HepG2 (cell line): Measurements from ENCODE around the gene TEX261. TPM values are rescaled to one million over a fixed set of nuclear protein-coding genes. Genes with fewer than 3 reads are reported as not detected.

Experiments
- CEBPB ChIP-seq: IDR thresholded peaks from 2 replicates; pipeline ENCODE4 v1.6.1; 2011; ENCODE audit warnings: low read depth, low read length, improper control_type of control experiment, borderline replicate concordance
- HNF4G ChIP-seq, 2 experiments: sonication (generic) in 1 of 2; formaldehyde crosslinking in 1 of 2; IDR thresholded peaks; 2 replicates each; pipeline versions ENCODE4 v1.4.0 to v1.6.1; 2011 to 2020; ENCODE audit warnings: borderline replicate concordance in 2 of 2, low read depth in 2 of 2, mild to moderate bottlenecking in 2 of 2, low read length in 1 of 2, missing genetic modification reagents in 1 of 2, moderate library complexity in 1 of 2
- KDM4B ChIP-seq: sonication (generic); formaldehyde crosslinking; IDR thresholded peaks from 2 replicates; pipeline ENCODE4 v1.4.0; 2020; ENCODE audit warnings: missing genetic modification reagents
- KDM6A ChIP-seq: IDR thresholded peaks from 2 replicates; pipeline ENCODE4 v1.6.1; 2016; ENCODE audit warnings: low read depth
- NR2F1 ChIP-seq, 2 experiments: fragments of 450-650 bp in 1 of 2; formaldehyde crosslinking in 1 of 2; IDR thresholded peaks; 2 replicates each; pipeline versions ENCODE4 v1.5.0 to v1.6.1; 2016 to 2020; ENCODE audit warnings: mild to moderate bottlenecking in 1 of 2, missing compliant biosample characterization in 1 of 2, missing genetic modification reagents in 1 of 2, moderate library complexity in 1 of 2
- RAD51 ChIP-seq: fragments of 450-650 bp; IDR thresholded peaks from 2 replicates; pipeline ENCODE4 v1.6.1; 2016; ENCODE audit warnings: borderline replicate concordance
- ZFX ChIP-seq: sonication (generic); formaldehyde crosslinking; IDR thresholded peaks from 2 replicates; pipeline ENCODE4 v1.4.0; 2020; ENCODE audit warnings: mild to moderate bottlenecking, low read depth, missing genetic modification reagents, moderate library complexity
- ZNF33A ChIP-seq: sonication (generic); formaldehyde crosslinking; IDR thresholded peaks from 2 replicates; pipeline ENCODE4 v1.5.1; 2020; ENCODE audit warnings: missing genetic modification reagents, mild to moderate bottlenecking, moderate library complexity, borderline replicate concordance
- ZNF569 ChIP-seq: sonication (generic); formaldehyde crosslinking; IDR thresholded peaks from 2 replicates; pipeline ENCODE4 v1.5.0; 2020; ENCODE audit warnings: mild to moderate bottlenecking, missing genetic modification reagents, moderate library complexity, borderline replicate concordance
- ZNF687 ChIP-seq: sonication (generic); formaldehyde crosslinking; IDR thresholded peaks from 2 replicates; pipeline ENCODE4 v1.5.1; 2020; ENCODE audit warnings: mild to moderate bottlenecking, missing genetic modification reagents, moderate library complexity
- polyA plus RNA-seq, 8 experiments: library from polyadenylated mRNA; depleted of rRNA in 3 of 8; stranded (reverse) in 7 of 8; unstranded in 1 of 8; fragments of >200 nt; fragmentation: Illumina TruSeq in 4 of 8; extraction: Trizol in 4 of 8; gene quantifications; 2 replicates each; pipeline versions ENCODE4 v1.2.1 to v1.2.3, GENCODE V29; 2011 to 2016; ENCODE audit warnings: low read depth in 4 of 8, missing spikeins in 1 of 8, mixed read lengths in 1 of 8; ENCODE audit not compliant: insufficient read depth in 1 of 8
- total RNA-seq, 5 experiments: library from RNA; depleted of rRNA; stranded (reverse); fragments of >200 nt; fragmentation: Illumina TruSeq; extraction: Trizol; gene quantifications; 2 replicates each; pipeline ENCODE4 v1.2.3, GENCODE V29; 2016; ENCODE audit warnings: low read depth in 1 of 5
- TF ChIP-seq, protein P1 (sequence below): sonication (generic); formaldehyde crosslinking; IDR thresholded peaks from 2 replicates; pipeline ENCODE4 v1.5.1; 2020; ENCODE audit warnings: missing genetic modification reagents, mild to moderate bottlenecking, borderline replicate concordance
- TF ChIP-seq, protein P2 (sequence below): sonication (generic); formaldehyde crosslinking; IDR thresholded peaks from 2 replicates; pipeline ENCODE4 v1.5.1; 2020; ENCODE audit warnings: missing genetic modification reagents, mild to moderate bottlenecking, borderline replicate concordance
- TF ChIP-seq, protein P3 (sequence below): sonication (generic); formaldehyde crosslinking; conservative IDR thresholded peaks from 2 replicates; pipeline ENCODE4 v1.8.0; 2022; ENCODE audit warnings: mild to moderate bottlenecking, moderate library complexity, missing genetic modification reagents

TEX261 gene
- total and polyA plus RNA-seq, 2 of the 13 experiments (the other 11 are each of a cell fraction or from before 2014, with no cell fraction given) = 43.8 to 78.7 TPM

- TF ChIP-seq, protein P1, sequence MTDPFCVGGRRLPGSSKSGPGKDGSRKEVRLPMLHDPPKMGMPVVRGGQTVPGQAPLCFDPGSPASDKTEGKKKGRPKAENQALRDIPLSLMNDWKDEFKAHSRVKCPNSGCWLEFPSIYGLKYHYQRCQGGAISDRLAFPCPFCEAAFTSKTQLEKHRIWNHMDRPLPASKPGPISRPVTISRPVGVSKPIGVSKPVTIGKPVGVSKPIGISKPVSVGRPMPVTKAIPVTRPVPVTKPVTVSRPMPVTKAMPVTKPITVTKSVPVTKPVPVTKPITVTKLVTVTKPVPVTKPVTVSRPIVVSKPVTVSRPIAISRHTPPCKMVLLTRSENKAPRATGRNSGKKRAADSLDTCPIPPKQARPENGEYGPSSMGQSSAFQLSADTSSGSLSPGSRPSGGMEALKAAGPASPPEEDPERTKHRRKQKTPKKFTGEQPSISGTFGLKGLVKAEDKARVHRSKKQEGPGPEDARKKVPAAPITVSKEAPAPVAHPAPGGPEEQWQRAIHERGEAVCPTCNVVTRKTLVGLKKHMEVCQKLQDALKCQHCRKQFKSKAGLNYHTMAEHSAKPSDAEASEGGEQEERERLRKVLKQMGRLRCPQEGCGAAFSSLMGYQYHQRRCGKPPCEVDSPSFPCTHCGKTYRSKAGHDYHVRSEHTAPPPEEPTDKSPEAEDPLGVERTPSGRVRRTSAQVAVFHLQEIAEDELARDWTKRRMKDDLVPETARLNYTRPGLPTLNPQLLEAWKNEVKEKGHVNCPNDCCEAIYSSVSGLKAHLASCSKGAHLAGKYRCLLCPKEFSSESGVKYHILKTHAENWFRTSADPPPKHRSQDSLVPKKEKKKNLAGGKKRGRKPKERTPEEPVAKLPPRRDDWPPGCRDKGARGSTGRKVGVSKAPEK = no peak
- peak; percentile 31 for TF ChIP-seq ZNF687 (CRISPR knock-in tag)
- TF ChIP-seq RAD51 = no peak
- no peak for TF ChIP-seq CEBPB
- TF ChIP-seq, protein P2, sequence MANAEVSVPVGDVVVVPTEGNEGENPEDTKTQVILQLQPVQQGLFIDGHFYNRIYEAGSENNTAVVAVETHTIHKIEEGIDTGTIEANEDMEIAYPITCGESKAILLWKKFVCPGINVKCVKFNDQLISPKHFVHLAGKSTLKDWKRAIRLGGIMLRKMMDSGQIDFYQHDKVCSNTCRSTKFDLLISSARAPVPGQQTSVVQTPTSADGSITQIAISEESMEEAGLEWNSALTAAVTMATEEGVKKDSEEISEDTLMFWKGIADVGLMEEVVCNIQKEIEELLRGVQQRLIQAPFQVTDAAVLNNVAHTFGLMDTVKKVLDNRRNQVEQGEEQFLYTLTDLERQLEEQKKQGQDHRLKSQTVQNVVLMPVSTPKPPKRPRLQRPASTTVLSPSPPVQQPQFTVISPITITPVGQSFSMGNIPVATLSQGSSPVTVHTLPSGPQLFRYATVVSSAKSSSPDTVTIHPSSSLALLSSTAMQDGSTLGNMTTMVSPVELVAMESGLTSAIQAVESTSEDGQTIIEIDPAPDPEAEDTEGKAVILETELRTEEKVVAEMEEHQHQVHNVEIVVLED (CRISPR knock-in tag) = no peak
- TF ChIP-seq ZNF33A (CRISPR knock-in tag) = no peak
- no peak for TF ChIP-seq KDM4B
- TF ChIP-seq ZNF569 (CRISPR knock-in tag) = no peak
- TF ChIP-seq, protein P3, sequence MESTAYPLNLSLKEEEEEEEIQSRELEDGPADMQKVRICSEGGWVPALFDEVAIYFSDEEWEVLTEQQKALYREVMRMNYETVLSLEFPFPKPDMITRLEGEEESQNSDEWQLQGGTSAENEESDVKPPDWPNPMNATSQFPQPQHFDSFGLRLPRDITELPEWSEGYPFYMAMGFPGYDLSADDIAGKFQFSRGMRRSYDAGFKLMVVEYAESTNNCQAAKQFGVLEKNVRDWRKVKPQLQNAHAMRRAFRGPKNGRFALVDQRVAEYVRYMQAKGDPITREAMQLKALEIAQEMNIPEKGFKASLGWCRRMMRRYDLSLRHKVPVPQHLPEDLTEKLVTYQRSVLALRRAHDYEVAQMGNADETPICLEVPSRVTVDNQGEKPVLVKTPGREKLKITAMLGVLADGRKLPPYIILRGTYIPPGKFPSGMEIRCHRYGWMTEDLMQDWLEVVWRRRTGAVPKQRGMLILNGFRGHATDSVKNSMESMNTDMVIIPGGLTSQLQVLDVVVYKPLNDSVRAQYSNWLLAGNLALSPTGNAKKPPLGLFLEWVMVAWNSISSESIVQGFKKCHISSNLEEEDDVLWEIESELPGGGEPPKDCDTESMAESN (CRISPR knock-in tag) = no peak
- 0 out of 2 replicates have a peak, but pooled peaks have one; percentile 15 for TF ChIP-seq ZFX (CRISPR knock-in tag)
- no peak for TF ChIP-seq HNF4G (IDR thresholded peaks at IDR 0.05; ENCODE audit: borderline replicate concordance, low read depth, low read length)
- no peak for TF ChIP-seq HNF4G (CRISPR knock-in tag; IDR thresholded peaks at IDR 0.05; ENCODE audit: borderline replicate concordance, low read depth)
- no peak for TF ChIP-seq NR2F1 (CRISPR knock-in tag; IDR thresholded peaks at IDR 0.05)
- no peak for TF ChIP-seq KDM6A (CRISPR knock-in tag)
These were observed 16.1 kb downstream of the TEX261 start, which contains the start of gene ANKRD53 (continued) for GRCh38 chr2:70978341-70979179.
